Measurements from ENCODE around the gene ELOVL5.

ELOVL5 gene

GRCh38 chr6:53269827-53270226, 78.9 kb downstream of the ELOVL5 start:
- no peak for DNase-seq (ENCODE audit: low read depth)

DNA sequence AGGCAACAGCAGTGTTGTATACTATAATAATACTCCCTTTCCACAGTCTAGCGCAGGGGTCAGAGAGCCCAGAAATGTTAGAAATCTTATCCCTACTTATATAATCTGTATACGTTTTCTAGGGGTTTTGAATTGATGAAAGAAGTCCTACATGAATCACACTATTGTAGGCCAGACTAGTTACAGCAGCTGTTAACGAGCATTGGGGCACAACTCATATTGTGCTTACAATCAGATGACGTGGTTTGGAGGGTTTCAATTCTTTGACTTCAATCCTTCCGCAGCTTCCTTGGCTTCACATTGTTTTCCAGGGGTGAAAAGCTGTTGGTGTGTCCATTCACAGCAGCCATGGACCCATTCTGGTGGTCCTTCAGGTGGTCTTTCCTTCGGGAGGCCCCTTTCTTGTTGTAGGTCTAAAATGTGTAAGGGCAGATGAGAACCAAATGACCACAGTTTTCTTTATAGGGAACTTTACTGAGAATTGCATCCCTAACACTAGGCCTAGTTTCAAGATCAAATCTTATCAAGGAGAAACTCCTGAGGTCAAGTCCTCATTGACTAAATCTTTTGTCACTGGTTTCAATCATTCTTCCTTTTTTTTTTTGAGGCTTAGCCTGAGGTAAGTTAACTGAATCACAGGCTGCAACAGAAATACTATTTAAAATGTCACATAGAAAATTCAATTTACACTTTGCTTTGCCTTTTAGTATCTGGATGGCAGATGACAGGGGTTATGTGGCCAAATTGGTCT, 79.7 kb downstream of the ELOVL5 start:
- no peak for DNase-seq (ENCODE audit: low read depth)

DNA sequence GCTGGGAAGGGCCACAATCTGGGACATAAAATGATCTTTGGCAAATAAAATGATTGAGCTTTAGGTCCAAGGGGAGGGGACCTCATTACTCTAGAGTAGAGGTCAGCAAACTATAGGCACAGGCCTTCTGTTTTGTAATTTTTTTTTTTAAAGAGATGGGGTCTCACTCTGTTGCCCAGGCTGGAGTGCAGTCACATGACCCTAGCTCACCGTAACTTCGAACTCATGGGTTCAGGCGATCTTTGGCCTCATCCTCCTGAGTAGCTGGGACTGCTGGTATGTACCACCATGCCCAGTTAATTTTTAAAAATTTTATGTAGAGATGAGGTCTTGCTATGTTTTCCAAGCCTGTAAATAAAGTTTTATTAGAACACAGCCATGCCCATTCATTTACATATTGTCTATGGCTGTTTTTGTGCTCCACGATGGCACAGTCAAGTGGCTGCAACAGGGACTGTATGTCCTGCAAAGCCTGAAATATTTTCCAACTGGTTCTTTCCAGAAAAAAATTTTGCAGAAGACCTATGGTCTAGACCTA, 82.1 kb downstream of the ELOVL5 start:
- DNase-seq (ENCODE audit: low read depth): no peak

DNA sequence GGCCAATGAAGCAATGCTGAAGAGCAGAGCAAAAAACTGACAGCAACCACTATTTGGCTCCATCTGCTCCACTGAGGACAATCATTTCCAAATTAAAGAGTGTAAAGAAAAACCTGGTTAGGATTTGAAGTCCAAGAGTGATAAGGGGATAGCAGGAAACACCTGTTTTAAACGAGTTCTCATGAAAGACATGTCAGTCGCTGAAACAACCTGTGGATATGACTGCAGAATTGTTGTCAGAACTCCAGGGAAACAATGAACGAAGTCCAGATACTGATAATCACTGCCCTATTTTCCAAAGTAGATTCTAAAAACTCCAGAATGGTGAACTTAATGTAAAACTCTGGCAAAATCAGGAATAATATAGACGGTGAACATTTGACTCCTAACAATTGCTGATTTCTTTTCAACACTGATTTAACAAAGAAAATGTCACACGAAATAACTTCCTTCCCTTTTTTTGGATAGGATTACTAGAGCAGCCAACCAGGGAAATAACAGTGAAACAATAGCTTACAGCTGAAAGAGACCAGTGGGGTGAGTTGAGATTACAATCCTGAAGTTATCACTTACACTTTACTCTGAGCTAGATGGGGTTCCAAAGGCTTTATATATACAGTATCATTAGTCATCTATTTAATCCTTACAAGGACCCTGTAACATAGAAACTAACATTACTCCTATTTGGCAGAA, 83.7 kb downstream of the ELOVL5 start:
- no peak for DNase-seq (ENCODE audit: low read depth)

- no peak for DNase-seq (ENCODE audit: low read depth)
These were observed 84.4 kb downstream of the ELOVL5 start for GRCh38 chr6:53264337-53264736.

- DNase-seq (ENCODE audit: low read depth): no peak
These were observed 84.8 kb downstream of the ELOVL5 start for GRCh38 chr6:53263917-53264316.

DNA sequence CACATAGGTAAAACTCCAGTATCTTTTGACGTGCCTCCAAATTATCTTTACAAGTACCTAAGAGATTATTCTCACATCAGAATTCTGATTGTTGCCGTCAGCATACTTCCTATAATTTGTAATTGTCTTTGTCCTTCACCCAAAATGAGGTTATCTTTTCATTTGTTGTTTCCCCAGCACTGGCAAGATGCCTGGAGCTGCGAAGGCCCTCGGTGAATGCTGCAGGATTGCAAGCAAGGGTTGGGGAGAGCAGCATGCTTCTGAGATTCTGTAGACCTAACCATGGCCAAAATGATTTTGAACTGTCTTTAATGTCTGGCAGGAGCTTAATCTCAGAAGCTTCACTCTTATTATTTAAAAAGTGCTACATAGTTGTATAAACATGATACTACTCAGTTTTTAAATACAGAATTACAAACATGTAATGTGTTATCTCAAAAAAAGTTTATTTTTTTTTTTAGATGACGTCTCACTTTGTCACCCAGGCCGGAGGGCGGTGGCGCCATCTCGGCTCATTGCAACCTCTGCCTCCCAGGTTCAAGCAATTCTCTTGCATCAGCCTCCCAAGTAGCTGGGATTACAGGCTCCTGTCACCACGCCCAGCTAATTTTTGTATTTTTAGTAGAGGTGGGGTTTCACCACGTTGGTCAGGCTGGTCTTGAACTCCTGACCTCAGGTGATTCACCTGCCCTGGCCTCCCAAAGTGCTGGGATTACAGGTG, 88.7 kb downstream of the ELOVL5 start:
- no peak for DNase-seq (ENCODE audit: low read depth)

DNA sequence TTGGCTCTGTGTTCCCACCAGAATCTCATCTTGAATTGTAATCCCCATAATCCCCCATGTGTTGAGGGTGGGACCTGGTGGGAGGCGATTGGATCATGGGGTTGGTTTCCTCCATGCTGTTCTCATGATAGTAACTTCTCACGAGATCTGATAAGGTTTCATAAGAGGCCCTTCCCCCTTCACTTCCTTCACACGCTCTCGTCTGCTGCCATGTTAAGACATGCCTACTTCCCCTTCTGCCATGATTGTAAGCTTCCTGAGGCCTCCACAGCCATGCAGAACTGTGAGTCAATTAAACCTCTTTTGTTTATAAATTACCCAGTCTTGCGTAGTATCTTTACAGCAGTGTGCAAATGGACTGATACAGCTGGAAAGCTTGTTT, 90.0 kb downstream of the ELOVL5 start:
- no peak for DNase-seq (ENCODE audit: low read depth)

DNA sequence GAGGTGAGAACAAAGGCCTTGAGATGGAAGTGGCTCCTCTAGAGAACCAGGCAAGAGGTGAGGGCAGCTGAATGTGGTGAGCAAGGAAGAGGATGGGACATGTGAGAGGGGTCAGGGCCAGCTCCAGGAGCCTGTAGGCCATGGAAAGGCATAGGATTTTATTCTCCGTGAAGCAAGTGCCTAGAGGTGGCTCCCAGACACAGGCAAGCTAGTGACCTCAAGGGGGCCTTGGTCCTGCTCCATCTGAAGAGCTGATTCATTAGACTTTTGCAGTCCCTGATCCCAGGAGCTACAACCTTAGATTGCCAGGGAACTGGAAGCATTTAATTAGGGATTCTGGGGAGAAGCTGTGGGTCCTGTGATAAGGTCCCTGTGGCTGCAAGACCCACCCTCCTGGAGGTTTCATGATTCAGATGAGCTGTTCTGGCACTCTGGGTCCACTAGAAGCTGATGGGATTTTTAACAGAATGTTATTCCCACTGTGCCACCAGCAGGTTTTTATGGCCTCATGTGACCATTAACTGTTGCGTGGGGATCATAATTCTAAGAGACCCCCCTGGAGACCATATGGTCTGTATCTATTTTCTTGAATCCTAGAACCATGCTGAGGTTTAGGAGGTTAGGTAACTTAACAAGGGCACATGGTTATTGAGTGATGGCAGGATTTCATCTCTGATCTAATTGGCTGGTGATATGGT, 90.5 kb downstream of the ELOVL5 start:
- DNase-seq (ENCODE audit: low read depth): no peak

GRCh38 chr6:53257533-53257932, 91.2 kb downstream of the ELOVL5 start:
- DNase-seq (ENCODE audit: low read depth): no peak

GRCh38 chr6:53257001-53257400, 91.7 kb downstream of the ELOVL5 start:
- no peak for DNase-seq (ENCODE audit: low read depth)

- DNase-seq (ENCODE audit: low read depth): no peak
These were observed 96.5 kb downstream of the ELOVL5 start for GRCh38 chr6:53252177-53252692.

DNA sequence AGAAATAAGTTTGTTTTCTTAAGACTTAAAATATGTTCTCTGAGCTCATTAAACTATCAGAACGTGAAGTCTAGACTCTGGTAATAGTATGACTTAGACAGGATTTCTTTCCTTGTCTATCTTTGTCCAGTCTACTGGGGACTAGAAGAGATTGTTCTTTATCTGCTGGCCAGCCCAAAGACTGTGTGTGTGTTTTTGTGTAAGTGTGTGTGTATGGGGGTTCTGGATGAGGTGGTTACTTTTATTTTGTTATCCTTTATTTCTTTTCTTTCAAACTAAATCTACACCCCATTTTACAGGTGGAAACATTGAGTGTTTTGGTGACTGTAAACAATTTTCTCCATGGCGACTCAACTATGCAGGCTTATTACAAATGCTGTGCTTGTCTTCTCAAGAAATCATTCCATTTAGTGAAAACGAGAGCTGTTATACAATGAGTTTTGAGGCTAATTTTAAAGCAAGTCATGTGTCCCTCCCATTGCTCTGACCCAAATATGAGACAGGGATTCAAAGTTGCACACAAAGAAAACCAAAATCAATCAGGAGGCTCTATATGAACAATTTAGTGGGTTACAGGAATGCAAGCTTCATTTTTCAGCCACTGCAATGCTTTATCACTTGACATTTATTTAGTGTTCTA, 97.6 kb downstream of the ELOVL5 start:
- no peak for DNase-seq (ENCODE audit: low read depth)

DNA sequence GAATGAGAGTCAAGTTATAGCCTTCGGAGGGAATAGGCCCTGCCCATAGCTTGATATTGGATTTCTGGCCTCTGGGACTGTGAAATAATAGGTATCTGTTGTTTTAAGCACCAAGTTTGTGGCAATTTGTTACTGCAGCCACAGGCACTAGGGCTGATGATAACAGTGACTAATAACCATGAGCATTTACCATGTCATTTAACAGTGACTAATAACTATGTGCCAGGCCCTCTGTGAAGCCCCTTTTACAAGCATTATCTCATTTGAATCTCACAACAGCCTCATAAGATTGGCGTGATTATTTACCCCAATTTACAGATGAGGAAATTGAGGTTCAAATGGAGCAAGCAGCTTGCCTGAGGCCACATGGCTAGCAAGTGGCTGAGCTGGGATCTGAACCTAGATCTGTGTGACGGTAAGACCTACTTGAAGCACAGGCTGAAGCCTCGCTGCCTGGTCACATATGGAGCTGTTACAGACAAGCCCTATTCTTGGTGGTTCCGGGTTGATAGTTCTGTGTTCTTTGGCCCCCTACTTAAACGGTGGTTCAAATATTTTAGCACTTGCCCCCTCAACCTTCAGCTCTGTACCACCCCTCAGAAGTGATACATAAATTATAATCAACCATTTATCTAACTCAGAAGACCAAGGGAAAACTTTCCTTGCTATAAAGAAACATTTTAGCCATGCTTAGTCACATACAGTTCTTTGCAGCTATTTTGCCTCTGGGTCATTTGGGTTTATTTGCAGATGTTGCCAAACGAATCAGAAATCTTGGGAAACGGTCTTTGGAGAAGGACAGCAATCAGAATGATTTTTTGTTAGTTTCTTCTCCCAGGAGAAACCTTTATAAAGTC, 98.3 kb downstream of the ELOVL5 start:
- no peak for DNase-seq (ENCODE audit: low read depth)

GRCh38 chr6:53246924-53247323, 101.8 kb downstream of the ELOVL5 start:
- no peak for DNase-seq (ENCODE audit: low read depth)

- no peak for DNase-seq (ENCODE audit: low read depth)
These were observed 103.8 kb downstream of the ELOVL5 start for GRCh38 chr6:53244958-53245357.

- no peak for DNase-seq (ENCODE audit: low read depth)
These were observed 104.3 kb downstream of the ELOVL5 start for GRCh38 chr6:53244399-53244931.

GRCh38 chr6:53241938-53242337, 106.8 kb downstream of the ELOVL5 start:
- no peak for DNase-seq (ENCODE audit: low read depth)

- no peak for DNase-seq (ENCODE audit: low read depth)
These were observed 108.0 kb downstream of the ELOVL5 start for GRCh38 chr6:53240761-53241160.

GRCh38 chr6:53240139-53240538, 108.6 kb downstream of the ELOVL5 start:
- no peak for DNase-seq (ENCODE audit: low read depth)
